CD1c-positive myeloid dendritic cell (primary cell): ENCODE data around the gene BCAT1.
"Not testable (repeated sequence)": the region's sequence is repeated elsewhere in the genome, so short reads cannot be mapped to it uniquely, and the experiment has no call there.

Experiments
- DNase-seq: peaks from one replicate; pipeline ENCODE4 v3.0.0-alpha.2; 2016; ENCODE audit errors: extremely low spot score

The BCAT1 gene

GRCh38 chr12:24928533-24929306 is 20.2 kb downstream of the BCAT1 start:
- not testable (repeated sequence) for DNase-seq

DNA sequence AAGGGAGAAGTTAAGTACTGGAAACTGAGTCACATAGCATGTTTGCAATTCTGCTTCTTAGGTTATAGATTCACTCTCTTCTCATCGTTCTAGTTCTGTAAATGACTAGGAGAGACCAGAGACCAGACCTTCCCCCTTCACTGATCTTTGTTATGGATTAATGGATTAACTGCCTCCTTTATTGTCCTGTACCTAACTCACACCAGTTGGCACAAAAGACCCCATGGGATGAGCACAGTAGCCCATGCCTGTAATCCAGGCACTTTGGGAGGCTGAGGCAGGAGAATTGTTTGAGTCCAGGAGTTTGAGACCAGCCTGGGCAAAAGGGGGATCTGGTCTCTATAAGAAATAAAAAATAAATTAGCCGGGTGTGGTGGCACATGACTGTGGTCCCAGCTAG is 20.8 kb downstream of the BCAT1 start:
- no peak for DNase-seq

GRCh38 chr12:24926080-24926479 is 22.8 kb downstream of the BCAT1 start:
- DNase-seq: not testable (repeated sequence)

GRCh38 chr12:24922090-24922489 is 26.8 kb downstream of the BCAT1 start:
- DNase-seq: peak; percentile 31

GRCh38 chr12:24921251-24922038 is 27.5 kb downstream of the BCAT1 start:
- DNase-seq: no peak

DNA sequence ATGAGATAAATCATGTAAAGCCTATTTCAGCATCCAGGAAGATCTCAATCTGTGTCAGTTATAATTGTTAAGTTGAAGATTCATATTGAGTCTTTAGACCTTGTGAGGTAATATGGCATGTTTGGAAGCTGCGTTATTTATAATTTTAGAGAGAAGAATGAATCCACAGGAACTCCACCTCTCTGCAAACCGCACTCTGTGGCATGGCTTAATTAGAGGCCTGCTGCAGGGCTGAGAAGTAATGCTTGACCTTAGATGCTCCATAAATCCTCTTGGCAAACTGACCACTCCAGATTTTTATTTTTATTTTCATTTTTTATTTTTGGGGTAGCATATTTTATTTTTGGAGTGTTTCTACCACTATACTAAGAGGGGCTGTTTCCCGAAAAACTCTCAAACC is 28.8 kb downstream of the BCAT1 start:
- DNase-seq: no peak

DNA sequence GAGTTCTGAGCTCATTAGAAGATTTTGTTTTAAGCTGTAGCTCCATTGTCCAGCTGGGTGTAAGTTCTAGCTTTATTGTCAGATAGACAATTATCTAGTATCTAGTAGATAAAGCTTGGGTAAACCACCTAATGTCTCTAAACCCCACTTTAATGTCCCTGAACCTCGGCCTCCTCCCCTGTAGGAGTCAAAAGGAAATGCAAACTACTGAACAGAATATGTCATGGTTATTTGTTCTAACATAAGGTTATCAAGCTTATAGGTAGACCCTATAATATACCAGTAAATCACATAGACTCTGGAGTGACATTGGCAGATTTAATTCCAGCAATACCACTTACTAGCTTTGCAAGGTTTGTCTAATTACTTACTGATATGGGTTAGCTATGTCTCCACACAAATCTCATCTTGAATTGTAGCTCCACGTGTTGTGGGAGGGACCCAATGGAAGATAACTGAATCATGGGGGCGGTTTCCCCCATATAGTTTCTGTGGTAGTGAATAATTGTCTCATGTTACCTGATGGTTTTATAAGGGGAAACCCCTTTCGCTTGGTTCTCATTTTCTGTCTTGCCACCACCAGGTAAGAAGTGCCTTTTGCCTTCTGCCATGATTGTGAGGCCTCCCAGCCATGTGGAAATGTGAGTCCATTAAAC is 29.4 kb downstream of the BCAT1 start:
- no peak for DNase-seq

DNA sequence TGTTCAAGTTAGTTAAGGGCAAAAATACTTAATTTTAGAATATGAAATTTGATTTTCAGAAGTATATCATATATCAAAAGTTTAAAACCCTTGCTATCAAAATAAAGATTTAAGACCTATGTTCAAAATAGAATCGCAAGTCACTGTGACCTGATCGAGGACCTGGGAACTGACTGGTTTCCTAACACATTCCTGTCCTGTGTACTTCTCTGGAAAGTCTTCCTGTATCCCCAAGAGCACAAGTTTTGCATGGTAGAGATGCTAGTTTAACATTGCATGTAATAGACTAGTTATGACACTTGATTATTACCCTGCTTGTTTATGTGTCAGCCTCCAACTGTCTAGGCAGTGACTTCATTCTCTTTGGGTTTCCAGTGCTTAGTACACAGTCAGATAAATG is 30.3 kb downstream of the BCAT1 start:
- DNase-seq: no peak

DNA sequence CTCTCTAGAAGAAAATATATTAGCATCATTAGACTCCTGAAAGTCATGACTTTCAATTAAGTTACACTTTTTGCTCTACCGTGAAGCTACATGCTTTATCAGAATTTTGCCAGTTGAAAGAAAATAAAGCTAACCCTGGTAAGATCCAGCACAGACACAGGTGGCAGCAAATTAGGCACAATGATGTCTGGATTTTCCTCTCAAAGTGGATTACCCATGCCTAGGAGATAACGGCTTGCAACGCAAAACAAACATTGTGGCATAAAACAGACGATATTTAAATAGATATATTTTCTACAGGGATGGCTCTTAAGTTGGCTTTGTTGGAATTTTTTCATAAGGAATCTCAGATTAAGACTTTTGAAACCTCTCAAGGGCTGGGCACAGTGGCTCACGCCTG is 33.4 kb downstream of the BCAT1 start:
- DNase-seq: no peak

DNA sequence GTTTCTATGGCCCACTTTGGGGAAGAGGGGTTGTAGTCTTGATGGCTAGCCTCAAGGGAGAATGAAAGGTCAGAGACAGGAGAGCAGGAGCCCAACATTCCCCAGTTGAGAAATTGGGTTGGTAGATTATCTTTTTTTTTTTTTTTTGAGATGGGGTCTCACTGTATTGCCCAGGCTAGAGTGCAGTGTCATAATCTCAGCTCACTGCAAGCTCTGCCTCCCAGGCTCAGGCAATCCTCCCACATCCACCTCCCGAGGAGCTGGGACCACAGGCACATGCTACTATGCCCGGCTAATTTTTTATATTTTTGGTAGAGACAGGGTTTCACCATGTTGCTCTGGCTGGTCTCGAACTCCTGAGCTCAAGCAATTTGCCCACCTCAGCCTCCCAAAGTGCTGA is 34.9 kb downstream of the BCAT1 start:
- no peak for DNase-seq

GRCh38 chr12:24913130-24913529 is 35.8 kb downstream of the BCAT1 start:
- no peak for DNase-seq

DNA sequence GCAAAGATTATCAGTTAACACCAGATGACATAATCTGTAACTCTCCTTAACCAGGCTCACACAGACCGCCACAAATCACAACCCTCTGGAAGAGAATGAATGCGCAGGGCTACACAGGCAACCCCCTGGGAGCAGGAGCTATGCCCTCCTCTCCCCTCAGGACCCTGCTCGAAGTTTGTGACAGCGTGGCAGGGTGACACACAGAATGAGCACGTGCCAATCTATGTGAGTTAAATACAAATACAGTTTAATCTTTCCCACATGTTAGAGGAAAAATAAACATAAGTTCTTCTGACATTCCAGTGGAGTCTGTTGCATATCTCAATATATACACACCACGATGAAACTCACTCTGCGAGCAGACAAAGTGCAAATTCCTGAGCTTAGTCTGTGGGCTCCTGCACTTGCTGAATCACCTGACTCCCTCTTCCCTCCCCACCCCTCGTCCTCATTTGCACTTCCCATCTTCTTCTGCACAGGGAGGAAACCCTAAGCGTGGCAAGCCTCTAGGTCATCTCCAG is 37.6 kb downstream of the BCAT1 start:
- no peak for DNase-seq

DNA sequence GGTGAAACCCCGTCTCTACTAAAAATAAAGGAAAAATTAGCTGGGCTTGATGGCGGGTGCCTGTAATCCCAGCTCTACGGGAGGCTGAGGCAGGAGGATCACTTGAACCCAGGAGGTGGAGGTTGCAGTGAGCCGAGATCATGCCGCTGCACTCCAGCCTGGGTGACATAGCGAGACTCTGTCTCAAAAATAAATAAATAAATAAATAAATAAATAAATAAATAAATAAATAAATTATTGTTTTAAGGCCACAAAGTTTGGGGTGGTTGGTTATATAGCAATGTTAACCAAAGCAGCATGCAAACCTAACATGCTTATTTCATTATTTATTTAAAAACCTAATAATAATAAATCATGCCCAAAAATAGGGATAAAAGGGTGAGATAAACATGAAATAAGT is 38.7 kb downstream of the BCAT1 start:
- not testable (repeated sequence) for DNase-seq

- DNase-seq: peak; percentile 94
These were observed 39.2 kb downstream of the BCAT1 start for GRCh38 chr12:24909667-24910066.

- no peak for DNase-seq
These were observed 41.4 kb downstream of the BCAT1 start for GRCh38 chr12:24907464-24907863.

DNA sequence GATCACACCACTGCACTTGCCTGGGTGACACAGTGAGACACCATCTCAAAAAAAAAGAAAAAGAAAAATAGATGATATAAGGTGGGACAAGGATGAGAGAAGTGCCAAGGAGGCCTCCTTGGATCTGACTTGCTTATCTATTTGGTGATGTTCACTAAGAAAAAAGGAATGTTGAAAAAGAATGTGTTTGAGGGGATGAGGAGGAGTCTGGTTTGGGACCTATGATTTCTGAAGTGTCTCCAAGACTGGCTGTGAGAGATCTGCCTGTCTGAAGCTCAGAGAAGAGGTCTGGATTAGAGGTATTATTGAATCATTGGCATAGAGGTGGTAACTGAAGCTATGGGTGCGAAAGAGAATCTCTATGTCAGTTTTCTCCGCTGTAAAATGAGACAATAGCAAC is 42.8 kb downstream of the BCAT1 start:
- no peak for DNase-seq

GRCh38 chr12:24905431-24905830 is 43.5 kb downstream of the BCAT1 start:
- no peak for DNase-seq

GRCh38 chr12:24904871-24905270 is 44.0 kb downstream of the BCAT1 start:
- no peak for DNase-seq

DNA sequence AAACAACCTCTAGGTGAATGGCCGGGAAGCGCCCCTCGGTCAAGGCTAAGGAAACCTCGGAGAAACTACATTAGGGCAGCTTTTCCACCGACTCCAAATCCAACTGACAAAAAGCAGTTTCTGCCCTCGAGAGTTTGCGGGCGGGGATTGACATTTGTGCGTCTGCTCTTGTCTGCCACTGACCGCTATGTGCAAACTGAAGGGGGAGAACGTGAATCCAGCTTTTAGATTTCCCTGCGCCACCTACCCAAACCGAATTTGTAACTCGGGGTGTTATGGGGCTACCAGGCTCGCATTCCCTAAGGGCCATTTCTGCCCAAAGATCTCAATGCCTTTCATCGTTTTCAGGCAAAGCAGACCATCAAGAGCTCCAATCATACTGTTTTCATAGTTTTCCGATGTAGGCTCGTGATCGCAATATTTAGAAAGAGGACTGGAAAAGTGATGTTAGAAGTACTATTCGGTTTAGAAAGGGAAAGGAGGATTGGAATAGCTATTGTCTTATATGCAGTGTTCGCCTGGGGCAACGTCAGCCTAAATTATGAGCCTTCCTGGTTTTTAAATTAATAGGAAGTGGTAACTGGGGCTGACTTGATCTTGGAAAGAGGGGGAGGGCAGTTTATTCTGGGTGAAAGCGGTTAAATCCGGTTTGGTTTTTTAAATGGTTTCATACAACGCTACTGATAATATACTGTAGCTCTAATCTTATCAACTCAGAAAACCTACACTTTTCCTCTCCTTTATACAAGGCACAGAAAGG is 45.4 kb downstream of the BCAT1 start:
- peak; percentile 73 for DNase-seq

GRCh38 chr12:24902511-24903328 is 46.2 kb downstream of the BCAT1 start:
- peak; percentile 42 for DNase-seq
